Measurements from ENCODE around the gene GOLGA6L10. TPM values are rescaled to one million over a fixed set of nuclear protein-coding genes. Genes with fewer than 3 reads are reported as not detected.
"Not testable (repeated sequence)": the region's sequence is repeated elsewhere in the genome, so short reads cannot be mapped to it uniquely, and the experiment has no call there.

The GOLGA6L10 gene
- total RNA-seq, 2 donors from 2014 or later, result 1.4 to 1.8 TPM

- H3K4me3 ChIP-seq; H3K27ac ChIP-seq; intact Hi-C loops (cut with DNase I); H3K9ac ChIP-seq (ENCODE audit: low read depth in 2 of 2, low read length in 2 of 2); H3K36me3 ChIP-seq; H3K27me3 ChIP-seq; DNase-seq; H3K9me3 ChIP-seq; H3K4me1 ChIP-seq: not testable (repeated sequence)
Observed at GRCh38 chr15:82329039-82329438, 20.2 kb downstream of the GOLGA6L10 start.

GRCh38 chr15:82327372-82327771, 21.9 kb downstream of the GOLGA6L10 start:
- H3K9ac ChIP-seq (ENCODE audit: low read depth in 2 of 2, low read length in 2 of 2); H3K36me3 ChIP-seq; H3K27ac ChIP-seq; H3K4me3 ChIP-seq; DNase-seq; H3K9me3 ChIP-seq; H3K4me1 ChIP-seq; H3K27me3 ChIP-seq; intact Hi-C loops (cut with DNase I): not testable (repeated sequence)

- H3K9me3 ChIP-seq; H3K27ac ChIP-seq; H3K4me3 ChIP-seq; H3K9ac ChIP-seq (ENCODE audit: low read depth in 2 of 2, low read length in 2 of 2); intact Hi-C loops (cut with DNase I); H3K36me3 ChIP-seq; H3K4me1 ChIP-seq; DNase-seq; H3K27me3 ChIP-seq: not testable (repeated sequence)
Observed at GRCh38 chr15:82326896-82327295, 22.4 kb downstream of the GOLGA6L10 start.

- intact Hi-C loops (cut with DNase I), result not testable (repeated sequence)
Observed at GRCh38 chr15:82325646-82326045, 23.6 kb downstream of the GOLGA6L10 start.

GRCh38 chr15:82324831-82325230, 24.4 kb downstream of the GOLGA6L10 start:
- H3K27me3 ChIP-seq; H3K27ac ChIP-seq; H3K9ac ChIP-seq (ENCODE audit: low read depth in 2 of 2, low read length in 2 of 2); H3K36me3 ChIP-seq; intact Hi-C loops (cut with DNase I); H3K4me1 ChIP-seq; H3K9me3 ChIP-seq; H3K4me3 ChIP-seq; DNase-seq: not testable (repeated sequence)

More at GRCh38 chr15:82325646-82326045, 23.6 kb downstream of the GOLGA6L10 start:
- H3K27me3 ChIP-seq; H3K4me1 ChIP-seq; DNase-seq; H3K9me3 ChIP-seq; H3K9ac ChIP-seq (ENCODE audit: low read depth in 2 of 2, low read length in 2 of 2); H3K27ac ChIP-seq; H3K4me3 ChIP-seq; H3K36me3 ChIP-seq: not testable (repeated sequence)

GRCh38 chr15:82322488-82322887, 26.8 kb downstream of the GOLGA6L10 start:
- H3K27ac ChIP-seq; H3K4me1 ChIP-seq; DNase-seq; H3K27me3 ChIP-seq; H3K9ac ChIP-seq (ENCODE audit: low read depth in 2 of 2, low read length in 2 of 2); intact Hi-C loops (cut with DNase I); H3K9me3 ChIP-seq; H3K4me3 ChIP-seq; H3K36me3 ChIP-seq: not testable (repeated sequence)

- DNase-seq; H3K4me3 ChIP-seq; H3K27me3 ChIP-seq; H3K36me3 ChIP-seq; H3K4me1 ChIP-seq; H3K9me3 ChIP-seq; H3K27ac ChIP-seq; intact Hi-C loops (cut with DNase I); H3K9ac ChIP-seq (ENCODE audit: low read depth in 2 of 2, low read length in 2 of 2): not testable (repeated sequence)
Observed at GRCh38 chr15:82320861-82321260, 28.4 kb downstream of the GOLGA6L10 start.

- H3K9me3 ChIP-seq; intact Hi-C loops (cut with DNase I); H3K4me1 ChIP-seq; H3K27ac ChIP-seq; H3K4me3 ChIP-seq; H3K9ac ChIP-seq (ENCODE audit: low read depth in 2 of 2, low read length in 2 of 2); H3K27me3 ChIP-seq; DNase-seq; H3K36me3 ChIP-seq: not testable (repeated sequence)
Observed at GRCh38 chr15:82319522-82320278, 29.6 kb downstream of the GOLGA6L10 start.

GRCh38 chr15:82318281-82318680, 31.0 kb downstream of the GOLGA6L10 start:
- DNase-seq; intact Hi-C loops (cut with DNase I); H3K27ac ChIP-seq; H3K27me3 ChIP-seq; H3K9ac ChIP-seq (ENCODE audit: low read depth in 2 of 2, low read length in 2 of 2); H3K4me3 ChIP-seq; H3K36me3 ChIP-seq; H3K4me1 ChIP-seq; H3K9me3 ChIP-seq: not testable (repeated sequence)

GRCh38 chr15:82317516-82317915, 31.8 kb downstream of the GOLGA6L10 start:
- DNase-seq; H3K4me1 ChIP-seq; H3K9ac ChIP-seq (ENCODE audit: low read depth in 2 of 2, low read length in 2 of 2); H3K4me3 ChIP-seq; H3K9me3 ChIP-seq; H3K36me3 ChIP-seq; intact Hi-C loops (cut with DNase I); H3K27ac ChIP-seq; H3K27me3 ChIP-seq: not testable (repeated sequence)

Data from colonic mucosa (tissue), 4 donors.